Measurements from ENCODE around the gene HMGN2. TPM values are rescaled to one million over a fixed set of nuclear protein-coding genes. Genes with fewer than 3 reads are reported as not detected.

The HMGN2 gene
- total and polyA plus RNA-seq, 10 of the 15 experiments (the other 5 are each of a cell fraction or from before 2014, with no cell fraction given) = 249 to 2,682 (median 694) TPM

GRCh38 chr1:26524181-26524580 lies 51.9 kb downstream of the HMGN2 start:
- H3K9ac ChIP-seq (ENCODE audit: control insufficient read depth, insufficient read depth, low read length) = no peak overlapping the region
- H3K27me3 ChIP-seq (replicated peaks in 1 of 2; ENCODE audit: control insufficient read depth in 2 of 2, insufficient read depth in 2 of 2, low read length in 1 of 2) = no peaks in the 10 kb centered on the region
- H3K4me3 ChIP-seq = no peak overlapping the region
- POLR2A ChIA-PET = interaction anchor here (1.1 to 1.8 kb wide), 4 partner anchors 11 to 24 kb away, joined by 3 to 13 read pairs (median 6); no protein-coding TSS in a partner anchor
- peaks cover 10% of the 10 kb centered on the region; the same call in 1 of the 2 replicates for H3K4me1 ChIP-seq (ENCODE audit: control insufficient read depth, insufficient read depth, low read length)
- H3K27ac ChIP-seq (ENCODE audit: control insufficient read depth, insufficient read depth) = no peak overlapping the region
- no peaks in the 10 kb centered on the region for H3K36me3 ChIP-seq (ENCODE audit: control insufficient read depth in 2 of 2, insufficient read depth in 2 of 2, low read length in 1 of 2)
- 61% methylated on average over 4 of the region's 4 CpGs for WGBS (ENCODE audit: insufficient coverage, insufficient replicate concordance, low lambda C conversion rate, missing lambda C conversion rate)
- intact Hi-C loops (cut with micrococcal nuclease; ENCODE audit: unreplicated experiment) (no loop called here), in situ Hi-C loops (cut with MboI) (no loop called here)
- no peaks in the 10 kb centered on the region for H3K9me3 ChIP-seq (replicated peaks; ENCODE audit: control insufficient read depth, insufficient read depth, low read length)
- no peak for DNase-seq (ENCODE audit: low read depth, low spot score)
- H2AFZ ChIP-seq (ENCODE audit: control insufficient read depth, low read depth, low read length) = no peak overlapping the region
- no peak for FAIRE-seq
- no TSS peak for BruUV-seq (replicated peaks)
- no peak overlapping the region for H3K4me2 ChIP-seq (ENCODE audit: control insufficient read depth, insufficient read depth)
- H3K79me2 ChIP-seq (ENCODE audit: control insufficient read depth, insufficient read depth, low read length) = no peaks in the 10 kb centered on the region
- H4K20me1 ChIP-seq (ENCODE audit: control insufficient read depth, insufficient read depth) = no peaks in the 10 kb centered on the region
- CTCF ChIA-PET = interaction anchor here (0.7 to 3.5 kb wide), 4 partner anchors 9 to 266 kb away, joined by 3 to 19 read pairs (median 4); no protein-coding TSS in a partner anchor
- RAD21 ChIA-PET (ENCODE audit: unreplicated experiment) = interaction anchor here (0.7 kb wide), 1 partner anchor 1252 kb away, joined by 3 read pairs; no protein-coding TSS in a partner anchor
- SMC1A ChIA-PET (ENCODE audit: uncharacterized antibody, unreplicated experiment) = interaction anchor here (0.7 to 4.2 kb wide), 3 partner anchors 15 to 74 kb away, joined by 3 to 21 read pairs (median 3); no protein-coding TSS in a partner anchor
- no peak for ATAC-seq
- TF ChIP-seq POLR2A (IDR thresholded peaks at IDR 0.05; ENCODE audit: low read depth, low read length) = no peak
- no peak for TF ChIP-seq LARP7 (IDR thresholded peaks at IDR 0.05)
- no peak for TF ChIP-seq CUX1 (IDR thresholded peaks at IDR 0.05; ENCODE audit: insufficient replicate concordance, low read depth, low read length)
- no peak for TF ChIP-seq MAX (IDR thresholded peaks at IDR 0.05; ENCODE audit: low read depth, low read length)
- no peak for TF ChIP-seq HSF1 (IDR thresholded peaks at IDR 0.05; ENCODE audit: low read depth, low read length)
- no peak for TF ChIP-seq CHD4 (IDR thresholded peaks at IDR 0.05)
- no peak for TF ChIP-seq E2F4 (IDR thresholded peaks at IDR 0.05; ENCODE audit: low read depth, low read length)
- no peak for TF ChIP-seq CHD2 (IDR thresholded peaks at IDR 0.05; ENCODE audit: borderline replicate concordance, low read depth, low read length)
- no peak for TF ChIP-seq E2F8 (IDR thresholded peaks at IDR 0.05; ENCODE audit: low read depth, partially characterized antibody)
- no peak for TF ChIP-seq CTCF (IDR thresholded peaks at IDR 0.05 in 2 of 3, conservative IDR thresholded peaks at IDR 0.05 in 1 of 3; ENCODE audit: control insufficient read depth in 2 of 3, extremely low read depth in 1 of 3, insufficient read depth in 1 of 3, low read depth in 3 of 3, low read length in 3 of 3)
